Neutrophil (primary cell): ENCODE results near the gene EEFSEC.

Source experiments
- H3K27ac ChIP-seq: fragments of 200-600 bp; sonication (generic); 2 replicates; pipeline ENCODE4 v1.5.1; 2016; ENCODE audit warnings: mild to moderate bottlenecking, moderate library complexity
- H3K27me3 ChIP-seq: fragments of 200-600 bp; sonication (generic); 2 replicates; pipeline ENCODE4 v1.6.0; 2016; ENCODE audit warnings: mild to moderate bottlenecking
- H3K36me3 ChIP-seq: fragments of 200-600 bp; sonication (generic); 2 replicates; pipeline ENCODE4 v1.5.1; 2017
- H3K4me1 ChIP-seq, 2 experiments: fragments of 200-600 bp in 1 of 2; sonication (generic) in 1 of 2; 1 replicate in 1 of 2; 2 replicates in 1 of 2; pipeline versions ENCODE4 v1.5.1 to v1.6.1; 2013 to 2016; ENCODE audit warnings: low read depth in 1 of 2, low read length in 1 of 2, mild to moderate bottlenecking in 1 of 2, moderate library complexity in 1 of 2; ENCODE audit not compliant: control insufficient read depth in 1 of 2, insufficient read depth in 1 of 2
- H3K4me3 ChIP-seq, 2 experiments: fragments of 200-600 bp in 1 of 2; sonication (generic) in 1 of 2; 1 replicate in 1 of 2; 2 replicates in 1 of 2; pipeline ENCODE4 v1.5.1; 2013 to 2016; ENCODE audit warnings: low read depth in 1 of 2, low read length in 1 of 2, mild to moderate bottlenecking in 1 of 2, moderate library complexity in 1 of 2
- H3K9me3 ChIP-seq: fragments of 200-600 bp; sonication (generic); 2 replicates; pipeline ENCODE4 v1.5.1; 2016
- TF ChIP-seq, protein P1 (sequence below): fragments of 200-600 bp; sonication (generic); IDR thresholded peaks from 2 replicates; pipeline ENCODE4 v1.5.1; 2016; ENCODE audit warnings: antibody characterized with exemption

The EEFSEC gene

DNA sequence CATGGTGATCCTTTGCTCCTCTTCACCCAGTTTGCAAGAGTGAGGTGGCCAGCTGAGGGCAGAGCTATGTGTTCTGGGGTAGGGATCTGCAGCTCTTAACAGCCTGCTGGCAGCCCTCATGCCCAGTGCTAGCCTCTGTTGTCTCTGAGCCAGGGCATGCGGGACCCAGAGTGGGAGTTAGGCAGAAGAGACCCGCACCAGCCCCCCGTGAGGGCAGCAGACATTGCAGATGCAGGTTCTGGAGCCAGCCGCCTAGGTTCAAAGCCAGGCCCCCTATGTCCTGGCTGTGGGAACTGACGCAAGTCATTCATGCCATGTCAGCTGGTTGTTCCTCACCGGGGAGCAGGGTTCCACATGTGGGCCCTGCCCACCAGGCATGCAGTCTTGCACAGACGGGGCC is 238.7 kb downstream of the EEFSEC start:
- no peaks in the 10 kb centered on the region for H3K9me3 ChIP-seq
- no peaks in the 10 kb centered on the region for H3K27me3 ChIP-seq
- no peaks in the 10 kb centered on the region for H3K36me3 ChIP-seq
- TF ChIP-seq, protein P1, sequence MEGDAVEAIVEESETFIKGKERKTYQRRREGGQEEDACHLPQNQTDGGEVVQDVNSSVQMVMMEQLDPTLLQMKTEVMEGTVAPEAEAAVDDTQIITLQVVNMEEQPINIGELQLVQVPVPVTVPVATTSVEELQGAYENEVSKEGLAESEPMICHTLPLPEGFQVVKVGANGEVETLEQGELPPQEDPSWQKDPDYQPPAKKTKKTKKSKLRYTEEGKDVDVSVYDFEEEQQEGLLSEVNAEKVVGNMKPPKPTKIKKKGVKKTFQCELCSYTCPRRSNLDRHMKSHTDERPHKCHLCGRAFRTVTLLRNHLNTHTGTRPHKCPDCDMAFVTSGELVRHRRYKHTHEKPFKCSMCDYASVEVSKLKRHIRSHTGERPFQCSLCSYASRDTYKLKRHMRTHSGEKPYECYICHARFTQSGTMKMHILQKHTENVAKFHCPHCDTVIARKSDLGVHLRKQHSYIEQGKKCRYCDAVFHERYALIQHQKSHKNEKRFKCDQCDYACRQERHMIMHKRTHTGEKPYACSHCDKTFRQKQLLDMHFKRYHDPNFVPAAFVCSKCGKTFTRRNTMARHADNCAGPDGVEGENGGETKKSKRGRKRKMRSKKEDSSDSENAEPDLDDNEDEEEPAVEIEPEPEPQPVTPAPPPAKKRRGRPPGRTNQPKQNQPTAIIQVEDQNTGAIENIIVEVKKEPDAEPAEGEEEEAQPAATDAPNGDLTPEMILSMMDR: no peak
- no peaks in the 10 kb centered on the region for H3K4me1 ChIP-seq
- no peak overlapping the region for H3K27ac ChIP-seq
- no peak overlapping the region for H3K4me3 ChIP-seq

DNA sequence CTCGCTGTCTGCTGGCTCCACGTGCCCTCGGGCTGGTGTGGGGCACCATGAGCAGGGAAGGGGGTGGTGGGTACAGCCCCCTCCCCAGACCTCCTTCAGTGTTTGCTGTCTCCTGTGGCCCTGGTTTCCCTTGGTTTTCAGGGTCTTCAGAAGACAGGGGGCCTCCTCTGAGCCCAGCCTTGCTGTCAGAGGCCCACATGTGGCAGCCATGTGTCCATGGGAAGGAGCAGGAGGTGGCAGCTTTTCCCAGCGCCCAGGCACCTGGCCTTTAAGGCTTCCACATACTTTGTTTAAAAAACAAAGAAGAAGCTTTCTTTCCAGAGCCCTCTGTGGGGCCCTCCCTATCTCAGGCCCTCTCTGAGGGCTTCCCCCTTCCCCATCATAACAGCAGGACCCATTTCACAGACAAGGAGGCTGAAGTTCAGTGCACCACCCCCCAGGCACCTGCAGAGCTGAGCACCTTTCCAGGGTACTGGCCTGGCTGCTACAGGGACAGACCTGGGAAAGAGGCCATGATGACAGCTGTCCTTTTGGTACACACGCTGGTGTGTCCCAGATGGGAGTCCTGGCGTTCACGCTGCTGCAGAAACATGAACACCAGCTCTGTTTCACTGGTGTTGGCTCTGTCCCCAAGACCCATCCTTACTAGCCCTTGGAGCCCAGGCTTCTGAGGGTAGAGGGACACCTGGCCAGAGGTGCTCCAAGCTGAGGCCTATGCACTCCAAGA is 239.7 kb downstream of the EEFSEC start:
- H3K9me3 ChIP-seq: no peaks in the 10 kb centered on the region
- H3K4me1 ChIP-seq: no peaks in the 10 kb centered on the region
- TF ChIP-seq, protein P1: no peak
- H3K4me3 ChIP-seq: no peak overlapping the region
- H3K36me3 ChIP-seq: no peaks in the 10 kb centered on the region
- H3K27me3 ChIP-seq: no peaks in the 10 kb centered on the region
- H3K27ac ChIP-seq: no peak overlapping the region

DNA sequence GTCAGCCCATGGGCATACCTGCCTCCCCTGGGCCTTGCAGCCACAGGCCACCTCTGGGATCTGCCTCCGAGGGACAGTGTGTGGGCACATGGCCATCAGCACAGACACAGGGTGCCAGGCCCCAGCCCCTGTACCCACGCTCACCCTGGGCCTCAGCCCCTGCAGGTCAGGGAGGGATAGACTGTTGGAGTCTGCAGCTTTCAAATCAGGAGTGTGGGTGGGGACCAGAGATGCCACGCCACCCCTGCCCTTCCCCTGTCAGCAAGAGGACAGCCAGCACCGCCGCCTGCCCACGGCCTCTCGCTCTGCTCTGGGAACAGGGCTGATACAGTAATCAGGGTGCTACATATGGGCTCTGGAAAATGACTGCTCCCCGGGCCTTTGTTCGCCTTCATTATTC is 240.8 kb downstream of the EEFSEC start:
- TF ChIP-seq, protein P1: no peak
- H3K27ac ChIP-seq: no peak overlapping the region
- H3K4me3 ChIP-seq: no peak overlapping the region
- no peaks in the 10 kb centered on the region for H3K27me3 ChIP-seq
- H3K9me3 ChIP-seq: no peaks in the 10 kb centered on the region
- H3K36me3 ChIP-seq: no peaks in the 10 kb centered on the region
- no peaks in the 10 kb centered on the region for H3K4me1 ChIP-seq

DNA sequence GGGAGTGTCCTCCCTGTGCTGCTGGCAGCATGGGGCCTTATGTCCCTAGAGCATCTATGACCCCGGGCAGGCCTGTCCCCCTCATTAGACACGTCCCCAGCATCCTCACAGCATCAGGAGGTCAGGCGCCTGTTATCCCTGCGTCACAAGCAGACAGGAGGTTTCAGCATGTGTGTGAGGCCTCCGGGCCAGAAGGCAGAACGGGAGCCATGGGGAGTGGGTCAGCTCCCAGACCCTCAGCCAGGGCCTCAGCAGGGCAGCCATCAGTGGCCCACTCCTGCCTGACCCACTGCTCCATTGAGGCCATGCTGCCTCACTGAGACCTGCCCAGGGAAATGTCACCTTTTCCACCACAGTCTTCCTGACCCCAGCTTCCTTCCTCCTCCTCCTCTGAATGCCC is 241.8 kb downstream of the EEFSEC start:
- H3K27me3 ChIP-seq: no peaks in the 10 kb centered on the region
- H3K9me3 ChIP-seq: no peaks in the 10 kb centered on the region
- H3K27ac ChIP-seq: no peak overlapping the region
- H3K36me3 ChIP-seq: no peaks in the 10 kb centered on the region
- TF ChIP-seq, protein P1: no peak
- no peak overlapping the region for H3K4me3 ChIP-seq
- H3K4me1 ChIP-seq: no peaks in the 10 kb centered on the region

DNA sequence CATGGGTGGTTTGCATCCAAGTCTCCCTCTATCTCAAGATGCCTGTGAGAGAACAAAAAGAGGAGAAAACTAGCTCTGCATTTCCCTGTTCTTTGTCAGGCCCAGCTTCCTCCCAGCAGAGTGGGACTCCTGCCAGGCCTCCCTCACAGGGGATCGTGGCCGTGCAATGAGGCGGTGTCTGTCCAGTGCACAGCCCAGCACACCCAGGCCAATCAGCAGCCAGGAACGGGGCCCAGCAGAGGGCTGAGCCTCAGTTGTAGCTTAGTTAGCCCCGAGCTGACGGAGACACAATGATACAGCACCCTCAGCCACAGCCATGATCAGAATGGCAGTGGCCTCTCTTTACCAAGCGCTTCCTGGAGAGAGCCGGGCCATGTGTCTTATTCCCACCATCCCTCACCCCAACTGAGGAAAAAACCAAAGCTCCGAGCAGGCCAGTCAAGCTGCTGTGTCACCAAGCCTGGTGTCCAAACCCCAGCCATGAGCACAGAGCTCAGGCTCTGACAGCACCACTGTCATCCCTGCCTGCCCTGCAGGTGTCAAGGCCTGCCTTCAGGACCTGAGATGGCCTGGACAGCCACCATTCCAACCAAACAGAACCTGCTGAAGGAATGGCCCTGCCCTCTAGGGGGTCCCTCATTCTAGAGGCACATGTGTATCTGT is 242.3 kb downstream of the EEFSEC start:
- Histone ChIP-seq H3K27ac (no peak overlapping the region), H3K4me3 (no peak overlapping the region), H3K27me3 (no peaks in the 10 kb centered on the region), H3K36me3 (no peaks in the 10 kb centered on the region), H3K9me3 (no peaks in the 10 kb centered on the region), H3K4me1 (no peaks in the 10 kb centered on the region)
- TF ChIP-seq, protein P1: no peak
